HFF-Myc (cell line): ENCODE results near the gene MORN1.

ENCODE experiments used
- DNase-seq: peaks from one replicate; pipeline ENCODE4 v3.0.0-alpha.2; 2011; ENCODE audit warnings: low read depth; ENCODE audit errors: extremely low read depth
- H3K4me3 ChIP-seq: replicated peaks from 2 replicates; pipeline ENCODE4 v1.5.1; 2011; ENCODE audit warnings: low read depth, mild to moderate bottlenecking, control low read depth, low read length
- CTCF ChIP-seq: IDR thresholded peaks from 2 replicates; pipeline ENCODE4 v1.5.1; 2012; ENCODE audit warnings: mild to moderate bottlenecking, low read depth, low read length, control low read depth; ENCODE audit errors: missing control alignments

MORN1 gene

DNA sequence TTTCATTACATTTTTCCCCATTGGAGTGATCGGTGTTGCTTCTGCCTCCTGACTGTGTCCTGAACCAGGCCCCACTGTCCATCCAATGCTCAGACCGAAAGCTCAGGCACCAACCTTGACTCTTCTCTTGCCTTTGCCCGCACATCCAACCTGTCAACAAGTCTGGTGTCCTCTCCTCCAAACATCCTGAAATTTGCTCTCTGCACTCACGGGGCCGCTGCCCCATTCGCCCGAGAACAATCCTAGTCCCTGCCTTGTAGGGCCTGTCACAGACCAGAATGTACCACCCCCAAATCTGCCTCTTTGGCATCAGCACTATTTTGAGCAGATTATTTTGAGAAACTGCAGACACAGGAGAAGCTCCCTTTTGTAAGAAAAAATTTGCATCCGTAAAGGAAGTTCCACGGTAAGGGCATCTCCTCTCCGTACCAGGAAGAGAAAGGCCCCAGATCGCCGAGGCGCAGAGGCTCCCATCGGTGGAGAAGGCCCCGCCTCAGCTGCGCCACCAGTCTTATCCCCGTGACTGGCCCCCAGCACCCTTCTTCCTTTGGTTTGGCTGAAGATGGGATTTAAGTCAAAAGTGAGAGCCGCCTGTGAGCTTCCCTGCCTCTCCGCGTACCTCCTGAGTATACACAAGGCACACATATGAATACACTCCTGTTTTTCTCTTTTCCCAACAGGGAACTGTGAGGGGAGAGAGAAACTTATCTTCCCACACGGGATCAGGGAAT is 7.1 kb downstream of the MORN1 start:
- TF ChIP-seq CTCF, result no peak
- DNase-seq, result no peak
- no peak overlapping the region for H3K4me3 ChIP-seq

GRCh38 chr1:2383576-2383975 is 7.8 kb downstream of the MORN1 start:
- no peak overlapping the region for H3K4me3 ChIP-seq
- DNase-seq, result no peak
- TF ChIP-seq CTCF, result no peak

- no peak for DNase-seq
These were observed 8.6 kb downstream of the MORN1 start for GRCh38 chr1:2382621-2383361.

DNA sequence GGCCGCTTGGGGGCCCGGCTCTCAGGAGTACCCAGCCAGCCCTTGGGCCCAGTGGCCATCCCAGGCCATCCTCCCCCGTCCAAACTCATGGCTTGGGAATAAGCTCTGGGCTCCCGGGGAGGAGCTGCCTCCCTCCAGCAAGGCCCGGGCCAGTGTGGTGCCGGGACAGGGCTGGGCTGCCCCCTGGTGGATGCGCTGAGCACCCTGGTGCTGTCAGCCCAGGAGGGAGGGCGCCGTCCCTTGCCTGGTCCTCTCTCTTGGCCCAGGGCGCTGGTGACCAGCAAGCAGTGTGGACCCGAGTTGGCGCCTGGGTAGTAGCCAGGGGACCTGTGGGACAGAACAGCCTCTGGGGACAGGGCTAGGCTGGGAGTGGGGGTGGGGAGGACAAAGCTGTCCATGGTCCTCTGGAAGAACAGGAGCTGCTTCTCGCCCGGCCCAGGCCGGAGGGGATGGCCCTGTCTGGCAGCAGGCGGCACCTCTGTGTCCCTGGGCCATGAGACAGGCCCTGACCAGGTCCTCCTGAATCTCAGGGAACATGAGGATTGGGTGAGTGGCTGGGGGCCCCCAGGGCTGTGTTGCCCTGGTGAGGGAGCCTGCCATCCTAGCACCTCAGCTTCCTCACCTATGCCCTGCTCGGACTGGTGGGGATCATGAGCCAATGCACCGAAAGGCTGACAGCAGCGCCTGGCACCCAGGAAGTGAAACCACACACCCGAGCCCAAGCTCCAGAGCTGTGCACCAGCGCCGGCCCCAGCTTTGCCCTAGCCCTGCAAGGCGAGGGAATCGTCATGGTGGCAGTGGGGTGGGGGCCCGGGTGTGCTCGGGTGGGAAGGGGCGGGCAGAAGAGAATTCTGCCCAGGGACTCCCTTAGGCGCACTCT is 9.4 kb downstream of the MORN1 start:
- no peak overlapping the region for H3K4me3 ChIP-seq
- TF ChIP-seq CTCF, result peak; percentile 89
- DNase-seq, result peak; percentile 29

More at GRCh38 chr1:2382621-2383361, 8.6 kb downstream of the MORN1 start:
- H3K4me3 ChIP-seq, result no peak overlapping the region
- peak; percentile 54 for TF ChIP-seq CTCF

DNA sequence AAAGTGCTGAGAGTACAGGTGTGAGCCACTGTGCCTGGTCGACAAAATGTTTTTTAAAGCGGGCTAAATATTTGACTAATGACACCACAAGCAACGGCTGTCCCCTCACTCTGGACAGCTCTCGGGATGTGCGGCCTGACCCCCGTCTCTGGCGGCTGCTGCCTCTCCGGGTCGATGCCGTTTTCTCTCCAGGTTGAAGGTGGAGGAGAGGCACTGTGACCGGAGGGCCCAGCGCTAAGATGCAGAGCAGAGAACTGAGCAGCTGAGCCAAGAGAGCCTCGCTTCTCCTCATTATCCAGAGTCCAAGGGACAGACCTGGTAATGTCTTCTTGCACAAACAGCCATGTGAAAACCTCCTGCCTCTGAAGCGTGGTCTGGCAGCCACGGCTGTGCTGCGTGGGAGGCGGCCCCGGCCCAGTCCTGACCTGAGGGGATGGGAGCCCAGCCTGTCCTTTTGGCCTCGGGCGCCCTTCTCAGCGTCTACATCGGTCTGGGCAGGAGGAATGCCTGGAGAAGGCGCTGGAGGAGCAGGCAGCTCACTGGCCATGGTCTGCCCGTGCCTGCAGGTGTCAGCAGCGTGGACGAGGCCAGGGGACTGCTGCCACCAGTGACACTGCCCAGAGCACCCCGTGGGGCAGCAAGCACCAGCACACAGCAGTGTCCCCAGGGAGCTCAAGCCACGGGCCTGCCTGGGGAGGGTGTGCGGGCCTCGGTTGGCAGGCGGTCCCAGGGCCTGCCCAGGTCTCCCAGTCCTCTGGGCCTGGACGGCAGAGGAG is 10.3 kb downstream of the MORN1 start:
- no peak overlapping the region for H3K4me3 ChIP-seq
- TF ChIP-seq CTCF, result no peak
- no peak for DNase-seq
